SK-N-MC (cell line): Measurements from ENCODE around the gene HEATR1.

Source experiments
- EZH2 ChIP-seq: fragments of 200-600 bp; sonication (generic); IDR thresholded peaks from one replicate; pipeline ENCODE4 v1.6.1; 2017; ENCODE audit warnings: antibody characterized with exemption
- FOXP2 ChIP-seq: optimal IDR thresholded peaks from 2 replicates; pipeline ENCODE3; 2011; ENCODE audit warnings: mild to moderate bottlenecking, moderate library complexity; ENCODE audit not compliant: insufficient read depth; ENCODE audit errors: extremely low read length, control extremely low read depth
- POLR2AphosphoS5 ChIP-seq: IDR thresholded peaks from 2 replicates; pipeline ENCODE4 v1.6.1; 2012; ENCODE audit warnings: mild to moderate bottlenecking, low read depth, low read length, borderline replicate concordance

DNA sequence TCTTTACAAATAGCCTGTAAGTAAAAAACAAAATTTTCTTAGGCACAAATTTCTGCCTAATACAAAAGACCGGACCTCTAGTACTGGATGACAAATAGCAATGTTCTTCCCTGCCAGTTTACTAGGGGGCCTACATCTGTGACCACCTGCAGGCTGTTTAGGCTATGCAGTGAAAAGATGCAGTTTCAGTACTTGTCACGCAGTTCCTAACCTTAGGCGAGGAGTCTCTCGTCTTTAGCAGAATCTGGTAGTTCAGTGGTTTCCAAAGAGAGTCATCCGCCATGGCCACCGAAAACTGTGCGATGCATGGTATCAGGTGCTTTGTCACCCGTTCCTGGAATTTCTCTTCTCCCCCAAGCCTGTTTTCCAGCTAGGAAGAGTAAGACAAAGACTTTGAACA is 50.9 kb downstream of the HEATR1 start:
- TF ChIP-seq EZH2: no peak
- TF ChIP-seq POLR2AphosphoS5: no peak
- TF ChIP-seq FOXP2: no peak
